IPS-11a (cell line): ENCODE data around the gene RALY.
"Not testable (repeated sequence)": the region's sequence is repeated elsewhere in the genome, so short reads cannot be mapped to it uniquely, and the experiment has no call there.

Source experiments
- H3K4me3 ChIP-seq: one replicate; pipeline ENCODE4 v1.5.1; 2013; ENCODE audit warnings: low read depth, low read length, control low read depth

Gene RALY

DNA sequence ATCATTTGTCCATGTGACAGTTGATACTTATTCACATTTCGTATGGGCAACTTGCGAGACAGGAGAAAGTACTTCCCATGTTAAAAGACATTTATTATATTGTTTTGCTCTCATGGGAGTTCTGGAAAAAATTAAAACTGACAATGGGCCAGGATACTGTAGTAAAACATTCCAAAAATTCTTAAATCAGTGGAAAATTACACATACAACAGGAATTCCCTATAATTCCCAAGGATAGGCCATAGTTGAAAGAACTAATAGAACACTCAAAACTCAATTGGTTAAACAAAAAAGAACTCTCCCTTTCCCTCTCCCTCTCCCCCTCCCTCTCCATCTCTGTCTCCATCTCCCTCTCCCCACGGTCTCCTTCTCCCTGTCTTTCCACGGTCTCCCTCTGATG lies 137.8 kb downstream of the RALY start:
- no peak overlapping the region for H3K4me3 ChIP-seq

DNA sequence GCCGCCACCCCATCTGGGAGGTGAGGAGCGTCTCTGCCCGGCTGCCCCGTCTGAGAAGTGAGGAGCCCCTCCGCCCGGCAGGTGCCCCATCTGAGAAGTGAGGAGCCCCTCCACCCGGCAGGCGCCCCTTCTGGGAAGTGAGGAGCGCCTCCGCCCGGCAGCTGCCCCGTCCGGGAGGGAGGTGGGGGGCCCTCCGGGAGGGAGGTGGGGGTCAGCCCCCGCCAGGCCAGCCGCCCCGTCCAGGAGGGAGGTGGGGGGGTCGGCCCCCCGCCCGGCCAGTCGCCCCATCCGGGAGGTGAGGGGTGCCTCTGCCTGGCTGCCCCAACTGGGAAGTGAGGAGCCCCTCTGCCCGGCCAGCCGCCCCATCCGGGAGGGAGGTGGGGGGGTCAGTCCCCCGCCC lies 138.8 kb downstream of the RALY start:
- not testable (repeated sequence) for H3K4me3 ChIP-seq

GRCh38 chr20:34132943-34133342 lies 139.2 kb downstream of the RALY start:
- H3K4me3 ChIP-seq: not testable (repeated sequence)

- not testable (repeated sequence) for H3K4me3 ChIP-seq
Measured at GRCh38 chr20:34133365-34133860, 139.7 kb downstream of the RALY start.
